HG02970 (cell line): ENCODE results near the gene SLC22A1.
"Not testable (repeated sequence)": the region's sequence is repeated elsewhere in the genome, so short reads cannot be mapped to it uniquely, and the experiment has no call there.

ENCODE experiments used
- ATAC-seq: cut with Tn5 transposase; IDR thresholded peaks from one replicate; pipeline ENCODE4 v1.9.1; 2021; ENCODE audit warnings: mild to moderate bottlenecking, moderate library complexity, moderate number of reproducible peaks; ENCODE audit not compliant: unreplicated experiment, low FRiP score

SLC22A1 gene

DNA sequence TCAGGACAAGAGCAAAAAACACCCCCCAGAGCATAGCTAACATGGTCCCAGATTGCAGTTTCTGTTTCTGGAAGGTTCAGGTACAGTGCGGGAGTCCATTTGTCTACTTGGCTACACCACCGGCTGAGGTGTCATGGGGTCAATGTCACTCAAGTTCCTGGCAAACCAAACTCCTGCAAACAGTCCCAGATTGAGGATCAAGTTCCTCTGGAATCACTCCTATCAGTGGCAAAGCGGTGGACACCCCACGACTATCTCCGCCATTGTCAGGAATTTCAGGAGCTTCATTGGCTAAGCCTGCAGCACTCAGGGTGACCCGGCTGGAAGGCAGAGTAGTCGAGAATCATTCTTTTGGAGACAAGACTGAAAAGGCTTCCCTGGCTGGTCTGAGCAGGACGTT is 41.8 kb downstream of the SLC22A1 start:
- no peak for ATAC-seq

DNA sequence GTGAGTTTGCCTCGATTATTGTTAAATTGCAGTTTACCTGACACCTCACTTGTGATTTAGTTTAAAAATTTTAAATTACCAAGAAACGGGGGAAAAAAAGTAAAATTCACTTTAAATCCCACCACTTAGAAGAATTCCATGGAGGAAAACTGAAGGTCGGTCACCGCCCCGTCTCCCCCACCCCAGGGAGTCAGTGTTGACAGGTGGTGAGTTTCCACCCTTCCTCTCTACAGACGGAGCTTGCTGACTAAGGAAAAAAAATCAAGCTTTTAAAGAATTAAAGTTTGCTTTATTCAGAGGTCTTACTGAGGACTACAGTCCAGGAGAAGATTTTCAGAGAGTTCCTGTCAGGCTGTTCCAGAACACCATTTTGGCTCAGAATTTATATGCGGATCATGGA is 42.3 kb downstream of the SLC22A1 start:
- ATAC-seq: no peak

DNA sequence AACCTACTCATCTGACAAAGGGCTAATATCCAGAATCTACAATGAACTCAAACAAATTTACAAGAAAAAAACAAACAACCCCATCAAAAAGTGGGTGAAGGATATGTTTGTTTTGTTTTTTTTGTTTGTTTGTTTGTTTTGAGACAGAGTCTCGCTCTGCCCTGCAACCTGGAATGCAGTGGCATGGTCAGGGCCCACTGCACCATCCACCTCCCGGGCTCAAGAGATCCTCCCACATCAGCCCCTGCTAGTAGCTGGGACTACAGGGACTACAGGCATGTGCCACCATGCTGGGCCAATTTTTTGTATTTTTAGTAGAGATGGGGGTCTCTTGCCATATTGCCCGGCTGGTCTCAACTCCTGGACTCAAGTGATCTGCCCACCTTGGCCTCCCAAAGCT is 44.3 kb downstream of the SLC22A1 start:
- not testable (repeated sequence) for ATAC-seq

- ATAC-seq: no peak
These were observed 46.2 kb downstream of the SLC22A1 start for GRCh38 chr6:160167604-160168399.

- ATAC-seq: no peak
These were observed 48.5 kb downstream of the SLC22A1 start for GRCh38 chr6:160170018-160170680.

- ATAC-seq: no peak
These were observed 51.1 kb downstream of the SLC22A1 start for GRCh38 chr6:160172704-160173103.

GRCh38 chr6:160173806-160174527 is 52.4 kb downstream of the SLC22A1 start:
- no peak for ATAC-seq

GRCh38 chr6:160174681-160175080 is 53.1 kb downstream of the SLC22A1 start:
- ATAC-seq: no peak

- no peak for ATAC-seq
These were observed 55.6 kb downstream of the SLC22A1 start for GRCh38 chr6:160177220-160177619.

DNA sequence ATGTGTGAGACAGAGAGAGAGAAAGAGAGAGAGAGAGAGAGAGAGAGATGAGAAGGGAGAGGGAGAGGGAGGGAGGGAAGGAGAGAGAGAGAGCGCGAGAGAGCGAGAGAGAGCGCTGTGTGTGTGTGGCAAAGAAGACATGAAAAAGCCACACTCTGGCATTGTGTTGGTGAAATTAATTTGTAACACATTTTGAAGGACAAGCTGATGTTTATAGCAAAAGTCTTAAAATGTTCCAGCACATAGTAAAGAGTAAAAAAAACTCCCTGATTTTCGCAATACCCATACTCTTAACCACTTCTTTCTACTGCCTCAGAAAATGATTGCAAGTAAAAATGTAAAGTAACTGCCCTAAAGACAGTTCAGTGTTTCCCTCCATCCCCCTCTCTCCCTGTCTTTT is 56.7 kb downstream of the SLC22A1 start:
- no peak for ATAC-seq

GRCh38 chr6:160180706-160181105 is 59.1 kb downstream of the SLC22A1 start:
- ATAC-seq: no peak

DNA sequence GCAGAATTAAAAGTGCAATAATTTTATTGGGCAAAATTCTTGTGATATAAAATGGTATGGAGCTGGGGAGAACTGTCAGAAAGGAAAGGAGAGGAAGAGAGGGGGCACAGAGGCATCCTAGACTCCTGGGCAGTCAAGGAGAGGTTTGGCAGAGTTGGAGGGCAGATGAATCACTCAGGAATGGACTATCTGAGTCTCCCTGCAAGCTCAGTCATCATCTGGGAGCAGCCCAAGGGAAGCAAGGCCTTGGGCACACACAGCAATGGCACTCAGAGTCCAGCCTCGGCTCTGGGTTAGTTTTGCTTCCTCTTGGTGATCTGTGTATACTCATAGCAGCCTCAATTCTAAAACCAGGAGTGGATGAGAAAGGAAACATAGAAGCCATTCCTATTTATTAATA is 67.2 kb downstream of the SLC22A1 start:
- no peak for ATAC-seq

DNA sequence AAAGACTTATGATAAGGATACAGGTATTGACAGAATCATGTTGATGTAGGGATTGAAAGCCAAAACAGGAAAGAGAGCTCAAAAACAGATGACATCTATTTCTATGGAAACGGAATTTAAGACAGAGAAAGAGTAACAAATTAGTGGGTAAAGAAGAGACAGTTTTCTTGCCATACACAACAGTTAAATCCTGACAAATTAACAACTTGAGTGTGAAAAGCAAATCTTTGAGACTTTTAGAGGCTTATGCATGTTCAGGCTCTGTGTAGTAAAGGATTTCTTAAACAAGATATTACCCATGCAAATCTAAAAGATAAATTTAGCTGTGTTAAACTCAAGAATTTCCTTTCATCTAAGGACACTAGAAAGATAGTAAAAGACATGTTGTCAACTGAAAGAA is 68.5 kb downstream of the SLC22A1 start:
- no peak for ATAC-seq

GRCh38 chr6:160190973-160191372 is 69.4 kb downstream of the SLC22A1 start:
- no peak for ATAC-seq

DNA sequence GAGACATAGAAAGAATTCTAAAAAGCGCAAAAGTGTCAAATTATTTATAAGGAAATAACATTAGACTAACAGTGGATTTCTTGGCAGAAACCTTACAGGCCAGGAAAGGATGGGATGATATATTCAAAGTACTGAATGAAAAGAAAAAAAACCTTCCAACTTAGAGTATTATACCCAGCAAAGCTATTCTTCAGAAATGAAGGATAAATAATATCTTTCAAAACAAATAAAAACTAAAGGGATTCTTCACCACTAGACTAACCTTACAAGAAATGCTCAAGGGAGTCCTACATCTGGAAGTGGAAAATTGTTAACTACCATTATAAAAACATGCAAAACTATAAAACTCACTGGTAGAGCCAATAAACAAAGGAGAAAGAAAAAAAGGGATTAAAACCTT is 71.2 kb downstream of the SLC22A1 start:
- ATAC-seq: no peak

DNA sequence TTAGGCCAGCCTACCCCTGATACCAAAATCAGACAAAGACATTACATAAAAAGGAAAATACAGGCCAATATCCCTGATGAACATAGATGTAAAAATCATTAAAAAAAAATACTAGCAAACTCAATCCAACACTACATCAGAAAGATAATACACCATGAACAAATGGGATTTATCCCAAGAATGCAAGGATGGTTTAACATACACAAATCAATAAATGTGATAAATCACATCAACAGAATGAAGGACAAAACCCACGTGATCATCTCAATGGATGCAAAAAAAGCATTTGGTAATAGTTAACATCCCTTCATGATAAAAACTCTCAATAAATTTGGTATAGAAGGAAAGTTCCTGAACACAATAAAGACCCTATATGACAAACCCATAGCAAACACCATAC is 73.2 kb downstream of the SLC22A1 start:
- no peak for ATAC-seq

GRCh38 chr6:160197662-160198061 is 76.0 kb downstream of the SLC22A1 start:
- ATAC-seq: no peak

- ATAC-seq: peak; percentile 93
These were observed 77.1 kb downstream of the SLC22A1 start for GRCh38 chr6:160198606-160199211.

DNA sequence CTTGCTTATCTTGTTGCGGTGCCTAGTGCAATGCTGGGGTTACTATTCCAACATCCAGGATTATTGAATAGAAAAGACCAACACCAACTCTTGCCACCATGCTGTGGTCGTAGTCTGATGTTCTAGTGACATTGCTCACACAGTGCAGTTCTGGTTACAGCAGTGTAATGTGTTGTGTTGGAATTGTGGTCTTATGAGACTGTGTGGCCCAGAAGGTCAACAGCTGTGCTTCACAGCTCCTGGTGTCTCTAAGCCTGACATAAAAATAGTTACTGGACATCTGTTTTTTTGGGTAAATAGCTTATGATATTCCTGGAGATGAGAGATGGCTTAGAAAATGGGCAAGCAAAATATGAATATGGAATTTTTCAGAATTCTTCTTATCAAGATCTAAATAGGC is 79.4 kb downstream of the SLC22A1 start:
- no peak for ATAC-seq

DNA sequence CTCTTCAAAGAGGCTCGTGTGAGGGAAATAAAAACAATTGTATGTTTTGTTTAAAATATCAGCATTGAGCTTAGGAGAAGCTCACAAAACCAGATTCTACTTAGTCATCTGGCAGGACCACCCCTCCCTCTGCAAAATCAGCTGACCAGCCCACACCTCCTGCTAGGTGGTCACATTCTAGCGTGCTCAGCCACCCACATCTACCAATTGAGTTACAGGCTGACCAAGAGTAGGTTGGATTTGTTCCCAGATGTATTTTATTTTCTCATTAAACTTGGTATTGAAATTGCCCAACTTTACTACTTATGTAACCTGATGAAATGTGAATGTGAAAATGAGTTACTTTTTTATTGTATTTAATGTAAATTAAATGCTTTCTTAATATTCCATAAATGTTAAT is 80.8 kb downstream of the SLC22A1 start:
- no peak for ATAC-seq

GRCh38 chr6:160203076-160203475 is 81.5 kb downstream of the SLC22A1 start:
- ATAC-seq: no peak
